HUES48 (cell line): ENCODE measurements around the gene UCMA.

ENCODE experiments used
- H3K27ac ChIP-seq: one replicate; pipeline ENCODE4 v1.7.0; 2013; ENCODE audit warnings: low read depth, low read length, inconsistent platforms
- H3K27me3 ChIP-seq: 2 replicates; pipeline ENCODE4 v1.6.1; 2013; ENCODE audit warnings: mild to moderate bottlenecking, low read length; ENCODE audit not compliant: control insufficient read depth, insufficient read depth
- H3K36me3 ChIP-seq: 2 replicates; pipeline ENCODE4 v1.6.1; 2013; ENCODE audit warnings: low read length; ENCODE audit not compliant: control insufficient read depth, insufficient read depth
- H3K4me1 ChIP-seq: 2 replicates; pipeline ENCODE4 v1.6.1; 2013; ENCODE audit warnings: mild to moderate bottlenecking, low read length; ENCODE audit not compliant: control insufficient read depth, insufficient read depth
- H3K4me3 ChIP-seq: 2 replicates; pipeline ENCODE4 v1.5.1; 2013; ENCODE audit warnings: mild to moderate bottlenecking, low read depth, low read length
- H3K9ac ChIP-seq: 2 replicates; pipeline ENCODE4 v1.6.1; 2013; ENCODE audit warnings: mild to moderate bottlenecking, low read depth, low read length, moderate library complexity
- H3K9me3 ChIP-seq: 2 replicates; pipeline ENCODE4 v1.6.1; 2013; ENCODE audit warnings: low read length; ENCODE audit not compliant: control insufficient read depth, insufficient read depth

Gene UCMA

DNA sequence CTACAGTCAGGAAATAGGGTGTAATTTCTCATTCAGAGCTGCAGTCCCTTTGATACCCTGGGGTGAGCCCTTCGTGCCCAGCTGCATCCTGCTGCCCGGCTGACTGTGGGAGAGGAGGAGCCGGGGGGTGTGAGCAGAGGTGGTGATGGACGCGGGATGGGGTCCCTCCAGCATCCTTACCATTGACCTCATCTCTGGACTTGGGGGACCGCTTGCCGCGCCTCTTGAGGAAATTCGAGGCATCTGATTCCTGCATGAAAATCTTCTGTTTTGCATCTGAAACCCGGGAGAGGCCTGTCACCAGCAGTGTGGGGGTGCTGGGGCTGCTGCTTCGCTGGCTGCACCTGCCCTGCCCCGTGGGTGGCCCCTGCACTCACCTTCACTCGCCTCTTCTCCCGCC is 816 bp downstream of the UCMA start:
- Histone ChIP-seq H3K27me3 (no peaks in the 10 kb centered on the region), H3K9ac (no peak overlapping the region), H3K27ac (no peak overlapping the region), H3K9me3 (no peaks in the 10 kb centered on the region), H3K4me1 (peaks cover 17% of the 10 kb centered on the region), H3K36me3 (no peaks in the 10 kb centered on the region), H3K4me3 (no peak overlapping the region)

DNA sequence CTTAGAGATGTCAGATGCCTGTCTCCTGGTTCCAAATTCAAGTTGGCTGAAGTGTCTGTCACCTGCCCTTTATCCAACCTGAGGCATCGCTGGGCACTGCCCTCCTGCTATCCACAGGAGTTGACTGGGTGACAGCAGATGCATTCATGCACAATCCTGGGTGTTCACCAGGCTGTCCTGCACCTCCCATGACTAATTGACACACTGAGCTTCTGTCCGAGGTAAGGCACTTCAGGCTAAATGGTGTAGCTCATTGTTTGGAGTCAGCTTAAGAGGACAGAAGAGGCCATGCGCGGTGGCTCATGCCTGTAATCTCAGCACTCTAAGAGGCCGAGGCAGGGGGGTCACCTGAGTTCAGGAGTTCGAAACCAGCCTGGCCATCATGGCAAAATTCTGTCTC is 2.4 kb downstream of the UCMA start:
- H3K9ac ChIP-seq: no peak overlapping the region
- no peak overlapping the region for H3K27ac ChIP-seq
- no peaks in the 10 kb centered on the region for H3K27me3 ChIP-seq
- H3K36me3 ChIP-seq: no peaks in the 10 kb centered on the region
- H3K4me3 ChIP-seq: no peak overlapping the region
- no peaks in the 10 kb centered on the region for H3K9me3 ChIP-seq
- peaks cover 17% of the 10 kb centered on the region for H3K4me1 ChIP-seq

DNA sequence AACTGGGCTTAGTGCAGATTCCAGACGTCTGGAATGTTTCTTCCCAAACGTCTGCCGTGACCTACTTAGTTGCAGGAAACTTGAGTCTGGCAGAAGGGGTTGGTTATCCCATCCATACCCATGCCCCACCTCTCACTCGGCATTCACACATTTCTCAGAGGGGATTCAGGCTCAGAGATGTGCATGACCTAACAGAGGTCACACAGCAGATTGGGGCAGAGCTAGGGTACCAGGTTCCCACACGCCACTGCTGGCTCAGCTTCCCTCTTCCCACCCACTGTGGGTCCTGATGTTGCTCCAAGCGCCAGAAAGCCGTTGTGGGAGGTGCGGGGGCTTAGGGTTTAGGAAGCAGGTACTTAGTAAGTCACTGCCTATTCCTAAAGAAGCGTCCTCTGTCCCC is 3.0 kb downstream of the UCMA start:
- H3K4me3 ChIP-seq: no peak overlapping the region
- H3K9me3 ChIP-seq: no peaks in the 10 kb centered on the region
- H3K36me3 ChIP-seq: no peaks in the 10 kb centered on the region
- no peaks in the 10 kb centered on the region for H3K27me3 ChIP-seq
- H3K27ac ChIP-seq: no peak overlapping the region
- peaks cover 17% of the 10 kb centered on the region for H3K4me1 ChIP-seq
- H3K9ac ChIP-seq: no peak overlapping the region

DNA sequence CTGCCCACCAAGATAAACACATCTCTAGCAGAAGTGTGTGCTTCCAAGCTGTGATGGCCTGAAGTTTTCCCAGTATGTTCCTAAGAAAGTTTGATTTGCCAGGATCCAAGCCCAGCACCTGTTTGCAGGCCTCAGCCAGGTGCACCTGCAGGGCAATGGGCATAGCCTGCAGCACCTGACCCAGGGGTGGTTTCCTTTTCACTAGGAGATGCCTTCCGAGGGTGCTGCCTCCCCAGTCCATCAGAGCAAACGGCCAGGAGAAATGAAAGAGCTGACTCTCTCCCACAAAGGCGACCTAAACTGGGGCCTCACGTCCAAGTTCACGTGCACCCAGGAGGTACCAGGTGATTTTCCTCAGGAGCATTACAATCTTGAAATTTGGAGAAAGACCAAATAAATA is 7.1 kb downstream of the UCMA start:
- no peak overlapping the region for H3K4me3 ChIP-seq
- no peaks in the 10 kb centered on the region for H3K9me3 ChIP-seq
- H3K27ac ChIP-seq: no peak overlapping the region
- H3K36me3 ChIP-seq: no peaks in the 10 kb centered on the region
- no peaks in the 10 kb centered on the region for H3K27me3 ChIP-seq
- no peak overlapping the region for H3K9ac ChIP-seq
- H3K4me1 ChIP-seq: no peaks in the 10 kb centered on the region

DNA sequence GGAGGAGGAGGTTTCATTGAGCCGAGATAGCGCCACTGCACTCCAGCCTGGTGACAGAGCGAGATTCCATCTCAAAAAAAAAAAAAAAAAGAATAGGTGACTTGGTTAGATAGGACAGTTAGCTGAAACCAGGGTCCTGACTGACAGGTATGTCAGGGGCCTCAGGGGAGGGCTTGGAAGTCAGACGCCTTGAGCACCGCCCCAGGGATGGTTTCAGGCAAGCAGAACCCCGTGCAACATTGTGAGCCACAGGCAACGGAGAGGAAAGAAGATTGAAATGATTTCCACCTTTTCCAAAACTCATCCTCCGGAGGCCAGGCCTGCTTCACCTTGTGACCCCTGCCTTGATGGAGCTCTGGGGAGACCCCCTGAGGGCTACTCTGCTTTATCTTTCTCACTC is 8.6 kb downstream of the UCMA start:
- Histone ChIP-seq H3K9ac (no peak overlapping the region), H3K4me3 (no peak overlapping the region), H3K27ac (no peak overlapping the region), H3K4me1 (no peaks in the 10 kb centered on the region), H3K36me3 (no peaks in the 10 kb centered on the region), H3K27me3 (no peaks in the 10 kb centered on the region), H3K9me3 (no peaks in the 10 kb centered on the region)

DNA sequence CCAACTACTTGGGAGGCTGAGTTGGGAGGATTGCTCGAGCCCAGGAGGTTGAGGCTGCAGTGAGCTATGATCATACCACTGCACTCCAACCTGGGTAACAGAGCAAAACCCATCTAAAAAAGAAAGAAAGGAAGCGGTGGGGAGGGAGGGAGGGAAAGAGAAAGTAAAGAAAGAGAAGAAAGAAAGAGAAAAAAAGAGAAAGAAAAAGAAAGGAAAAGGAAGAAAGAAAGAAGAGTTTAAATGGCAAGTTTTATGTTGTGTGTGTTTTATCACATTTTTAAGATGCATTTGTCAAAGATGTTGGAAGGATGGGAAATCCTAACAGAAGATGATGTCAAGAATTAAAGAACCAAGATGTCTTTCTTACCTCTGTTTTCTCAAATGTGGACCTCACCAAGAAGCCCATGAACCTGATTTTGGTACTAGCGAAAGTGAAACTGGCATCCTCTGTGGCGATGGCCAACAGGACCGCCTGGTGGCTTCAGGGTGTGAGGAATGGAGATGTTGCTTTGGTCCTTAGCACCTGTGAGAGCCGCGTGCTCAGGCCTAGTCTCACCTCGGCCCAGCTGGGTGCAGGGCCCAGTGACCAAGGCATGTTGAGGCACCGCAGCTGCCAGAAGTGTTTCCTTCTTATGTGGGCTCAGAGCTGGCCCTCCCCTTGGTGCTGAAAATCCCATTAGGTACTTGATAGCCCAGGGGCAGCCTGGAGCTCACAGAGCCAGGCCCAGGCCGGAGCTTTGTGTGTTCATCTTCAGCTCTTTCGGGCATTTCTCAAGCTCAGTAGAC is 9.8 kb downstream of the UCMA start:
- Histone ChIP-seq H3K9me3 (no peaks in the 10 kb centered on the region), H3K4me1 (peaks cover 9% of the 10 kb centered on the region), H3K27ac (no peak overlapping the region), H3K36me3 (no peaks in the 10 kb centered on the region), H3K9ac (no peak overlapping the region), H3K27me3 (no peaks in the 10 kb centered on the region), H3K4me3 (no peak overlapping the region)

DNA sequence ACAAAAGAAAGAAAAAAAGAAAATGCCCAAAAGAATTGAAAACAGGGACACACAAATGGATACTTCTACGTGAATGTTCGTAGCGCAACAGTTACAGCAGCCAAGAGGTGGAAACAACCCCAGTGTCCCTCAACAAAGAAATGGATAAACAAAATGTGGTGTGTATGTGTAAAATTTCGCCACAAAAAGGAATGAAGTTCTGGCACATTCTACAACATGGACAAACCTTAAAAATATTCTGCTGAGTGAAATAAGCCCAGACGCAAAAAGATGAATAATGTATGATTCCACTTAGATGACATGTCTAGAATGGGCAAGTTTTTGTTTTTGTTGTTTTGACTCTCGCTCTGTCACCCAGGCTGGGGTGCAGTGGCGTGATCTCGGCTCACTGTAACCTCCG is 10.9 kb downstream of the UCMA start:
- Histone ChIP-seq H3K36me3 (no peaks in the 10 kb centered on the region), H3K27ac (no peak overlapping the region), H3K9ac (no peak overlapping the region), H3K27me3 (no peaks in the 10 kb centered on the region), H3K9me3 (no peaks in the 10 kb centered on the region), H3K4me1 (peaks cover 10% of the 10 kb centered on the region), H3K4me3 (no peak overlapping the region)

DNA sequence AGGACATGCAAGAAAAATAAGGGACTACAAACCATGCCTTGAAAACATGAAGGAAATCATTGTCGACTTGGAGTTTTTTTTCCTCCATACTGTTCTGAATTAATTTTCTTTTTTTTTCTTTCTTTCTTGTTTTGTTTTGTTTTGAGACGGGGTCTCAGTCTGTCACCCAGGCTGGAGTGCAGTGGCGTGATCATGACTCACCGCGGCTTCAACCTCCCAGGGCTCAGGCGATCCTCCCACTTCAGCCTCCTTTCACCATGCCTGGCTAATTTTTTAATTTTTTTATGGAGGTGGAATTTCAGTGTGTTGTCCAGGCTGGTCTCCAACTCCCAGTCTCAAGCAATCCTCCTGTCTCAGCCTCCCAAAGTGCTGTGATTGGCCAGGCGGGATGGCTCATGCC is 11.6 kb downstream of the UCMA start:
- H3K9ac ChIP-seq: no peak overlapping the region

DNA sequence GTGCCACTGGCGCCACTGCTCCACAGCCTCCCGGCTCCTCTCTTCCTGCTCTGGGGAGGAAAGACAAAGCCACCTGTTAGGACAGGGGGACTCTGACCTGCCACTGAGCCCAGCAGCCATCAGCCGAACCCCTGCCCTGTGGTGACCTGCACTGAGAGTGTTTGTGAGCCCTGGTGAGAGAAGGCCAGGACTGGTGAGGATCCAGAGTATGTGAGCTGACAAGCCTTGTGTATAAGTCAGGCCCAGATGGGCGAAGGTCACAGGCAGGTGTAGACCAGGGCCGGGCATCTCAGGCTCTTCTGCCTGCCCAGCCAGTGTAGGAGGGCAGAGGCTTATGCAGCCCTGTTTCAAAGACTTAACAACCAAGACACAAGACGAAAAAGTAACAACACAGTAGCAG is 12.0 kb downstream of the UCMA start:
- H3K27me3 ChIP-seq: no peaks in the 10 kb centered on the region

More for the DNA sequence above, 11.6 kb downstream of the UCMA start:
- Histone ChIP-seq H3K36me3 (no peaks in the 10 kb centered on the region), H3K27ac (no peak overlapping the region), H3K4me3 (no peak overlapping the region), H3K27me3 (no peaks in the 10 kb centered on the region), H3K9me3 (no peaks in the 10 kb centered on the region), H3K4me1 (peaks cover 10% of the 10 kb centered on the region)

DNA sequence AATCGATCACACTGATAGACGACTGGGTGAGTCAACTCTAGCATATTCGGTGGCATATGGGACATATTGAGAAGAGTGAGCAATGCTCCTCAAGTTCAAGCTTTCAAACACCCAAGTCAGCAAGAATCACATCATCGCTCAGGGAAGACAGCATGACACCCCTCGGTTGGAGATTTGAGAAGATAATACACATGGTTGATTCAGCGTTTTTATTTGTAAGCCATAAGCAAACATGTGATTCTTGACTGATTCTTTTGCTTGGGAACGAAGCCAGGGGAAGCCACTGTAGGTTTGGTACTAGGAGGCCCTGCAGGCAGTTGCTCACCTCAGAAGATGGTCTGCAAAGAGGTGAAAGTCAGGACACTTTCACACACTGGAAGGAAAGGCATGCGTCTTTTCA is 12.6 kb downstream of the UCMA start:
- Histone ChIP-seq H3K27ac (no peak overlapping the region), H3K4me1 (peaks cover 10% of the 10 kb centered on the region), H3K36me3 (no peaks in the 10 kb centered on the region), H3K4me3 (no peak overlapping the region), H3K27me3 (no peaks in the 10 kb centered on the region), H3K9me3 (no peaks in the 10 kb centered on the region), H3K9ac (no peak overlapping the region)

More for the DNA sequence above, 12.0 kb downstream of the UCMA start:
- Histone ChIP-seq H3K36me3 (no peaks in the 10 kb centered on the region), H3K4me3 (no peak overlapping the region), H3K9me3 (no peaks in the 10 kb centered on the region), H3K4me1 (peaks cover 10% of the 10 kb centered on the region), H3K27ac (no peak overlapping the region), H3K9ac (no peak overlapping the region)

DNA sequence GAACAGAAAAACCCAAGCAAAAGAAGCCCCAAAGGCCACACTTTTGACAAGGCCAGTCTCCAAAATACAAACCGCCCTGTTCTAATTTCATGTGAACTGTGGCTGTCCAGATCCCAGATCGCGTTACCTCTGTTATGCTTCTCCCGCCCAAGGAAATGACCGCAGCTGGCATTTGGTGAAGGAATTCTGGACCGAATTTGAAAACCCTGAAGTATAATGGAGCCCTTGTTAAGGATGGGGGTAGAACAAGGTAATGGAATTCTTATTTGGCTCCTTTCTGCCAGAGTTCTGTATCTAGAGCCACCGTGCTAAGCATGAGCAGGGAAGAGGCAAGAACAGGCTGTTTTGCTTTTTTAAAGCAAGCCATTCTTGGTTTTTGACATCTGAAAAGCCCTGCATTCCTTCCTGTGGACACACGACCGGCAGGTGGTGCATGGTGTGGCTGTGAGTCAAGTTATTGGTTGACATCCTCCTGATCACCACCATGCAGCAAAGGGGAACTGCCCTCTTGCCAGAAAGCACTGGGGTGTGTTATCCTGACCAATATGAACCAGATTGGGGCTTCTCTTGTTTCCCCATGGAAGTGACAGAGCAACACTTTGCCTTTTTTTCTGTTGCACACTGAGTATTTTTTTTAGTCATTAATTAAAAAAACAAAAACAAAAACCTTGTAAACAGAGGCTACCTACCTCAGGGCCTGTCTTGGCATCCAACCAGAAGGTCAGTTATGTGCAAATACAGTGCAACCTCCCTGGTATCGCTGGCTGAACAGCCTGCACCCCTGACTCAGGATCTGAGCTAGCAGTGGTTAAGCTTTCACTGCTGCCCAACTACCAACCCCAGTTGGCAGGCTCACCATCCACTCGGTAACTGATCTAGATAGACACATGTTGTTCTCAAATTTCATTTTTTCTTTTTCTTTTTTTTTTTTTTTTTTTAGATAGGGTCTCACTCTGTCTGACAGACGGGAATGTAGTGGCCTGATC is 14.2 kb downstream of the UCMA start:
- H3K27ac ChIP-seq: peak overlapping the region; percentile 15
- H3K27me3 ChIP-seq: no peaks in the 10 kb centered on the region
- no peaks in the 10 kb centered on the region for H3K36me3 ChIP-seq
- peaks cover 10% of the 10 kb centered on the region for H3K4me1 ChIP-seq
- H3K4me3 ChIP-seq: no peak overlapping the region
- H3K9me3 ChIP-seq: no peaks in the 10 kb centered on the region
- no peak overlapping the region for H3K9ac ChIP-seq
